Measurements from ENCODE around the gene C16orf95. TPM values are rescaled to one million over a fixed set of nuclear protein-coding genes. Genes with fewer than 3 reads are reported as not detected.

Gene C16orf95
- total and polyA plus RNA-seq, 2 experiments from 2014 or later, result 4.7 to 6.6 TPM

- Histone ChIP-seq H3K36me3 (replicated peaks; ENCODE audit: insufficient read depth, low read depth) (no peaks in the 10 kb centered on the region), H3K4me3 (no peak overlapping the region), H3K4me1 (ENCODE audit: insufficient read depth) (no peaks in the 10 kb centered on the region), H3K27me3 (no peaks in the 10 kb centered on the region), H3K9me3 (ENCODE audit: low read depth) (no peaks in the 10 kb centered on the region), H3K9me2 (replicated peaks; ENCODE audit: insufficient read depth) (no peaks in the 10 kb centered on the region), H3K27ac (no peak overlapping the region), H3K4me2 (no peak overlapping the region), H4K20me1 (ENCODE audit: insufficient read depth, poor library complexity, severe bottlenecking) (no peaks in the 10 kb centered on the region), H3K79me2 (no peaks in the 10 kb centered on the region), H2AFZ (no peak overlapping the region)
- WGBS (ENCODE audit: low lambda C conversion rate, missing lambda C conversion rate), result 86% methylated on average over 17 of the region's 18 CpGs
- DNase-seq (ENCODE audit: low spot score), result no peak
- TF ChIP-seq EZH2 (IDR thresholded peaks at IDR 0.05; ENCODE audit: borderline replicate concordance) (no peak), EZH2phosphoT487 (IDR thresholded peaks at IDR 0.05; ENCODE audit: low read depth, severe bottlenecking, unreplicated experiment) (no peak), CTCF (IDR thresholded peaks at IDR 0.05; ENCODE audit: poor library complexity) (no peak)
Observed at GRCh38 chr16:87338155-87338765, 21.1 kb upstream of the C16orf95 start.

- Histone ChIP-seq H3K27ac (no peak overlapping the region), H3K36me3 (replicated peaks; ENCODE audit: insufficient read depth, low read depth) (no peaks in the 10 kb centered on the region), H3K27me3 (no peaks in the 10 kb centered on the region), H3K9me2 (replicated peaks; ENCODE audit: insufficient read depth) (no peaks in the 10 kb centered on the region), H4K20me1 (ENCODE audit: insufficient read depth, poor library complexity, severe bottlenecking) (no peaks in the 10 kb centered on the region), H3K4me1 (ENCODE audit: insufficient read depth) (no peaks in the 10 kb centered on the region), H3K4me3 (no peak overlapping the region), H3K9me3 (ENCODE audit: low read depth) (no peaks in the 10 kb centered on the region), H2AFZ (no peak overlapping the region), H3K4me2 (no peak overlapping the region), H3K79me2 (no peaks in the 10 kb centered on the region)
- 93% methylated on average over 16 of the region's 16 CpGs for WGBS (ENCODE audit: low lambda C conversion rate, missing lambda C conversion rate)
- DNase-seq (ENCODE audit: low spot score), result no peak
- TF ChIP-seq EZH2phosphoT487 (IDR thresholded peaks at IDR 0.05; ENCODE audit: low read depth, severe bottlenecking, unreplicated experiment), result no peak
- no peak for TF ChIP-seq EZH2 (IDR thresholded peaks at IDR 0.05; ENCODE audit: borderline replicate concordance)
- TF ChIP-seq CTCF (IDR thresholded peaks at IDR 0.05; ENCODE audit: poor library complexity), result no peak
Observed at GRCh38 chr16:87337262-87337771, 20.1 kb upstream of the C16orf95 start.

- TF ChIP-seq EZH2 (IDR thresholded peaks at IDR 0.05; ENCODE audit: borderline replicate concordance) (no peak), CTCF (IDR thresholded peaks at IDR 0.05; ENCODE audit: poor library complexity) (no peak), EZH2phosphoT487 (IDR thresholded peaks at IDR 0.05; ENCODE audit: low read depth, severe bottlenecking, unreplicated experiment) (no peak)
- DNase-seq (ENCODE audit: low spot score), result no peak
- Histone ChIP-seq H3K4me1 (ENCODE audit: insufficient read depth) (no peaks in the 10 kb centered on the region), H3K27me3 (no peaks in the 10 kb centered on the region), H3K27ac (no peak overlapping the region), H3K9me3 (ENCODE audit: low read depth) (no peaks in the 10 kb centered on the region), H3K4me2 (no peak overlapping the region), H3K79me2 (no peaks in the 10 kb centered on the region), H3K9me2 (replicated peaks; ENCODE audit: insufficient read depth) (no peaks in the 10 kb centered on the region), H4K20me1 (ENCODE audit: insufficient read depth, poor library complexity, severe bottlenecking) (no peaks in the 10 kb centered on the region), H3K36me3 (replicated peaks; ENCODE audit: insufficient read depth, low read depth) (no peaks in the 10 kb centered on the region), H2AFZ (no peak overlapping the region), H3K4me3 (no peak overlapping the region)
- 95% methylated on average over 19 of the region's 19 CpGs for WGBS (ENCODE audit: low lambda C conversion rate, missing lambda C conversion rate)
Observed at GRCh38 chr16:87336434-87337240, 19.4 kb upstream of the C16orf95 start.

All from hepatocyte (in vitro differentiated cells).